ENCODE data around the gene LNX1.

LNX1 gene

DNA sequence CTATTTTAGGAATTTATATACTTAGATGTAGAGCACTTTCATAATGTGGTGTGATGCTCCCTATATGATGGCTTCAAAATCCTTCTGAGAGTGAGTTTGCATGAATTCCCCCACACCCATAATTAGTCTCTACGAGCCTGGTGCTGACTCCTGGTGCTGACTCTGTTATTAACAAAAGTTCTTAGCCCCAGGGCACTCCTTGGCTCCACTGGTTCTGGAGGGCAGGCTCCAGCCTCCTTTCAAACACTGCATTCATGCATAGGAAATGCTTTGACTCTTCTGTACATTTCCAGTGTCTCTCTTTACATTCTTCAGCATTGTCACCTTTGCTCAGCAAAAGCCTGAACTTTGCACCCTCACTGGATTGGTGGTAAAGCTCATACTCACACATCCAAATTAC lies 64.0 kb downstream of the LNX1 start:
- no peaks in the 10 kb centered on the region for H3K27me3 ChIP-seq (ENCODE audit: insufficient read depth, low read length, poor library complexity, severe bottlenecking)
- H3K9ac ChIP-seq (ENCODE audit: low read depth, low read length, poor library complexity, severe bottlenecking), result no peak overlapping the region
- peaks cover 9% of the 10 kb centered on the region for H3K4me1 ChIP-seq (ENCODE audit: insufficient read depth, low read length, poor library complexity, severe bottlenecking)
- H3K79me2 ChIP-seq (ENCODE audit: insufficient read depth, low read length), result no peaks in the 10 kb centered on the region
- H3F3A ChIP-seq (ENCODE audit: low read depth), result no peaks in the 10 kb centered on the region
- H3K36me3 ChIP-seq (ENCODE audit: insufficient read depth, low read length), result no peaks in the 10 kb centered on the region
- no peaks in the 10 kb centered on the region for H3K9me2 ChIP-seq (replicated peaks; ENCODE audit: low read depth, low read length)
- TF ChIP-seq, protein P1, sequence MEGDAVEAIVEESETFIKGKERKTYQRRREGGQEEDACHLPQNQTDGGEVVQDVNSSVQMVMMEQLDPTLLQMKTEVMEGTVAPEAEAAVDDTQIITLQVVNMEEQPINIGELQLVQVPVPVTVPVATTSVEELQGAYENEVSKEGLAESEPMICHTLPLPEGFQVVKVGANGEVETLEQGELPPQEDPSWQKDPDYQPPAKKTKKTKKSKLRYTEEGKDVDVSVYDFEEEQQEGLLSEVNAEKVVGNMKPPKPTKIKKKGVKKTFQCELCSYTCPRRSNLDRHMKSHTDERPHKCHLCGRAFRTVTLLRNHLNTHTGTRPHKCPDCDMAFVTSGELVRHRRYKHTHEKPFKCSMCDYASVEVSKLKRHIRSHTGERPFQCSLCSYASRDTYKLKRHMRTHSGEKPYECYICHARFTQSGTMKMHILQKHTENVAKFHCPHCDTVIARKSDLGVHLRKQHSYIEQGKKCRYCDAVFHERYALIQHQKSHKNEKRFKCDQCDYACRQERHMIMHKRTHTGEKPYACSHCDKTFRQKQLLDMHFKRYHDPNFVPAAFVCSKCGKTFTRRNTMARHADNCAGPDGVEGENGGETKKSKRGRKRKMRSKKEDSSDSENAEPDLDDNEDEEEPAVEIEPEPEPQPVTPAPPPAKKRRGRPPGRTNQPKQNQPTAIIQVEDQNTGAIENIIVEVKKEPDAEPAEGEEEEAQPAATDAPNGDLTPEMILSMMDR (conservative IDR thresholded peaks at IDR 0.05; ENCODE audit: low read length), result no peak
- no peak for TF ChIP-seq EZH2phosphoT487 (IDR thresholded peaks at IDR 0.05; ENCODE audit: borderline replicate concordance)
- H4K20me1 ChIP-seq (ENCODE audit: insufficient read depth, low read length, poor library complexity, severe bottlenecking), result no peaks in the 10 kb centered on the region
- H3K4me2 ChIP-seq (ENCODE audit: low read depth, low read length, poor library complexity, severe bottlenecking), result no peak overlapping the region
- H3K4me3 ChIP-seq (ENCODE audit: low read length, poor library complexity, severe bottlenecking), result no peak overlapping the region
- no peaks in the 10 kb centered on the region for H3K9me3 ChIP-seq (ENCODE audit: insufficient read depth, low read depth, low read length)
- no peak overlapping the region for H2AFZ ChIP-seq (ENCODE audit: low read length)

DNA sequence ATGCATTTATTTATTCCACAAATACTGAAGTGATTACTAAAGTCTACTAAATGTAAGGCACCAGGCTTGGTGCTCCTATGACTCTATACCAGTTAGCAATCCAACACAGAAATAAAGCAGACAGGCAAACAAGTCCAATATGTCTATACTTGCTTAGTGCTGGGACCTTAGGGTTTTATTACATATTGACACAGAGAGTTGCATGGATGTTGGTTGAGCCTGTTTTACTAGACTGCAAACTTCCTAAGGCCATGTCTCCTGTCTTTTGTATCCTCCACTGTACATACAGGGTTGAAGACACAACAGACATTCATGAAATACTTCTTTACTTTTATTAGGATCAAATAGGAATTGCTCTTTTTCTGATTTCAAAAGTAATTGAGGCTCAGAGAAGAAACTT lies 69.0 kb downstream of the LNX1 start:
- no peaks in the 10 kb centered on the region for H3K9me3 ChIP-seq (ENCODE audit: insufficient read depth, low read depth, low read length)
- H3K4me3 ChIP-seq (ENCODE audit: low read length, poor library complexity, severe bottlenecking), result no peak overlapping the region
- H3K36me3 ChIP-seq (ENCODE audit: insufficient read depth, low read length), result no peaks in the 10 kb centered on the region
- no peaks in the 10 kb centered on the region for H4K20me1 ChIP-seq (ENCODE audit: insufficient read depth, low read length, poor library complexity, severe bottlenecking)
- no peaks in the 10 kb centered on the region for H3K79me2 ChIP-seq (ENCODE audit: insufficient read depth, low read length)
- no peak overlapping the region for H3K4me2 ChIP-seq (ENCODE audit: low read depth, low read length, poor library complexity, severe bottlenecking)
- no peaks in the 10 kb centered on the region for H3F3A ChIP-seq (ENCODE audit: low read depth)
- H2AFZ ChIP-seq (ENCODE audit: low read length), result no peak overlapping the region
- TF ChIP-seq EZH2phosphoT487 (IDR thresholded peaks at IDR 0.05; ENCODE audit: borderline replicate concordance), result no peak
- TF ChIP-seq, protein P1 (conservative IDR thresholded peaks at IDR 0.05; ENCODE audit: low read length), result no peak
- H3K9me2 ChIP-seq (replicated peaks; ENCODE audit: low read depth, low read length), result no peaks in the 10 kb centered on the region
- no peaks in the 10 kb centered on the region for H3K27me3 ChIP-seq (ENCODE audit: insufficient read depth, low read length, poor library complexity, severe bottlenecking)
- H3K9ac ChIP-seq (ENCODE audit: low read depth, low read length, poor library complexity, severe bottlenecking), result no peak overlapping the region
- H3K4me1 ChIP-seq (ENCODE audit: insufficient read depth, low read length, poor library complexity, severe bottlenecking), result no peaks in the 10 kb centered on the region

DNA sequence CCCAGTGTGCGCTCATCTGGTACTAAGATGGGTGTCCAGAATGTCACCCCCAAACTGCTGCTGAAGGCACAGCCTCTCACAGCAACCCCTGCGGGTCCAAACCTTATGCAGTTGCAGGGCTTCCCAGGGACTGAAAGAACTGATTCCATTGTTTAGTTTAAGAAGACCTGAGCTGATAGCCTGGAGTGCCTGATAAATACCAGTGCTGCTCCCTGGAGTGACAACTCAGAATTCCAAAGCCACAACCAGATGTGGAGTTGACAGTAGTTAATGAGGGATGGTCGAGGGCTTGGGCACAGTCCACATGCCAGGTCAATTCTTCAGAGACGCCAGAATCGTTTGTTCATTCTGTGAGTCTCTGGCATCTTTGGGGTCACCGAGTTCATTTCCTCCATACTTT lies 71.2 kb downstream of the LNX1 start:
- no peak overlapping the region for H3K4me2 ChIP-seq (ENCODE audit: low read depth, low read length, poor library complexity, severe bottlenecking)
- no peaks in the 10 kb centered on the region for H4K20me1 ChIP-seq (ENCODE audit: insufficient read depth, low read length, poor library complexity, severe bottlenecking)
- H3K4me1 ChIP-seq (ENCODE audit: insufficient read depth, low read length, poor library complexity, severe bottlenecking), result no peaks in the 10 kb centered on the region
- H3K36me3 ChIP-seq (ENCODE audit: insufficient read depth, low read length), result no peaks in the 10 kb centered on the region
- H3K79me2 ChIP-seq (ENCODE audit: insufficient read depth, low read length), result no peaks in the 10 kb centered on the region
- no peaks in the 10 kb centered on the region for H3F3A ChIP-seq (ENCODE audit: low read depth)
- TF ChIP-seq, protein P1 (conservative IDR thresholded peaks at IDR 0.05; ENCODE audit: low read length), result no peak
- TF ChIP-seq EZH2phosphoT487 (IDR thresholded peaks at IDR 0.05; ENCODE audit: borderline replicate concordance), result no peak
- H3K9me3 ChIP-seq (ENCODE audit: insufficient read depth, low read depth, low read length), result no peaks in the 10 kb centered on the region
- no peaks in the 10 kb centered on the region for H3K9me2 ChIP-seq (replicated peaks; ENCODE audit: low read depth, low read length)
- H3K9ac ChIP-seq (ENCODE audit: low read depth, low read length, poor library complexity, severe bottlenecking), result no peak overlapping the region
- no peaks in the 10 kb centered on the region for H3K27me3 ChIP-seq (ENCODE audit: insufficient read depth, low read length, poor library complexity, severe bottlenecking)
- no peak overlapping the region for H2AFZ ChIP-seq (ENCODE audit: low read length)
- no peak overlapping the region for H3K4me3 ChIP-seq (ENCODE audit: low read length, poor library complexity, severe bottlenecking)

Measured in Loucy (cell line).